Endometrial microvascular endothelial cells (primary cell): ENCODE measurements around the gene CNTN5. TPM values are rescaled to one million over a fixed set of nuclear protein-coding genes. Genes with fewer than 3 reads are reported as not detected.

Experiments used
- in situ Hi-C: cut with HindIII; loops from 2 replicates; pipeline ENCODE4 v1.10.0; 2017; ENCODE audit warnings: low sequenced_read_pairs, low pct_unique_long_range_greater_than_20kb; ENCODE audit errors: inconsistent ontology term
- total RNA-seq: library from RNA; depleted of rRNA; stranded (reverse); fragments of >200 nt; gene quantifications from one replicate; pipeline ENCODE4 v1.2.3, GENCODE V29; 2015; ENCODE audit errors: inconsistent ontology term

Gene CNTN5
- total RNA-seq, 1 donor from 2014 or later: not detected

DNA sequence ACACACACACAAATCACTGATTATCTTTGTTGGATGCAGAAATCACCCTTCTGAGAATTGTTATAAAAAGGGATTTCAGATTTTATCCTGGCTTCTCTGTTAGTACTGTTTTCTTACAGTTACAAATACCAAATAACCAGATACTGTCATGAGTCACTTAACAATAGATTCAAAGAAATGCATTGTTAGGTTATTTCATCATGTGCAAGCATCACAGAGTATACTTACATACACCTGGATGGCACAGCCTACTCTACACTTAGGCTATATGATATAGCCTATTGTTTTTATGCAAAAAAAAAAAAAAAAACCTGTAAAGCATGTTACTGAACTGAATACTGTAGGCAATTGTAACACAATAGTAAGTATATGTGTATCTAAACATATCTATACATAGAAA, 1347.1 kb downstream of the CNTN5 start:
- in situ Hi-C loops: no loop called here

DNA sequence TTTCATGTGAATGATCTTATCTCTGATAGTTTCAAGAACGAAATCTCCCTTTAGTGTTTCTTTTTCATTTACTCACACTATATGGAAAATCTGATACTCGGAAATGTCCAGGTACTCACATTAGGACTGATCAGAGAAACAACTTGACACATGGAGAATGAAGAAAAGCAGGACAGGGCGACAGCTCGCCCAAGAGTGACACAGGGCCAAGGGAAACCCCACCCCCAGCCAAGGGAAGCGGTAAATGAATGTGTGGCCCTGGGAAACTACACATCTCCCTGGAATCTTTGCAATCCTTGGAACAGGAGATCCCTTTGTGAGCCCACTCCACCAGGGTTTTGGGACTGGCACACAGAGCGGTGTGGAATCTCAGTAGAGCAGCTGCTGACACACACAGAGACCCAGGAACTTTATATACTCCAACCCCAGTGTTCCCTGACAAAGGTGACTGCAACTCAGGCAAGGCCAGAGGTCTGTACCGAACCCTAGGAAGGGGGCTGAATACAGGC, 1362.7 kb downstream of the CNTN5 start:
- in situ Hi-C loops: no loop called here

DNA sequence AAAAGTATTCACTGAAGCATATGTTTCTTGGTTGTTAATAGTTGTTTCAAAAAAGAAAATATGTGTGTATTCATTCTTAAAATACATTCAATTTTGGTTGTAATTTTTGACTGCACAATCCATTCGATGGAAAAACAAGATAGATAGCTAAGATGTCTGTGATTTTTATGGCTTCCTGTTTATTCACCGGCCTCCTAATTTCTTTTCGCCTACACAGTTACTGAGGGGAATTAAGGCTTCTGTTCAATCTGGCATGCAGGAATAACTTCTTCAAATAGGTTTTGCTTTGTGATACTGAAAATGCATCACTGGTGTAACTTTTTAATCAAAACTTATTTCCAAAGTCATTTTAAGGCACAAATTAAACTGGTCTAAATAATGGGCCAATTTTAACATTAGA, 1375.5 kb downstream of the CNTN5 start:
- in situ Hi-C loops: no loop called here

DNA sequence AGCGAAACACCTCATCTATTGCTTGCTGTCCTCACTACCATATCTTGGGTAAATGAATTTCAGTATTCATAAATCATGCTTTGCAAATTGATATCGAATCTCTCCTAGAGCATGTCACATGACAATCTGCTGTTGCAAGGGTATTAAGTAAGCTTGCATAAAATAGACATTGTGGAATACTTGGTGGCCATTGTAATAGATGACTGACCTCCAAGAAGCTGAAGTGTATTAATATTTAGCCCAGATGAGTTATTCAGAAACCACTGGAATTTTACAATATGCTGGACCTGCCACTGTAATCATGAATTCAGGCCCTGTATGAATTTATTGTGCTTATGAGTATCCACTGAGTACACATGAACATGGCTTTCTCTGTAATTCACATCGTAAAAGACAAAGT, 1376.7 kb downstream of the CNTN5 start:
- in situ Hi-C loops: no loop called here

DNA sequence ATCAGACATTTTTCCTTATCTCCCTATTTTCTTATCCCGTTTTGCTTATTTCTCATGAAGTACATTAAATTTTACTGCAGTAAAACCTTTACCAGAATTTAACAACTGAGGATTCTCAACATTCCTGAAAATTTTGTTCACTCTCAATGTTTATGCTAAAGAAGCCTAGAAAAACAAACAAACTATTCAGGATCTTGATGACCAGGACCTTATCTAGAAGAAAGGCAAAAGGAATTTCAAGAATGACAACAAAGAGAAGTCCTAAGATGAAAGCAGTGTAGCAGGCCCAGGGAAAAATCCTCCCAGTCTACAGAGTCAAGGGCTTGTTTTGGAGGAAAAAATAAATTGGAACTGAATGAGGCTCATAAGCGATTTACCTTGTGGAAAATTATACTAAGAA, 1383.1 kb downstream of the CNTN5 start:
- in situ Hi-C loops: no loop called here

DNA sequence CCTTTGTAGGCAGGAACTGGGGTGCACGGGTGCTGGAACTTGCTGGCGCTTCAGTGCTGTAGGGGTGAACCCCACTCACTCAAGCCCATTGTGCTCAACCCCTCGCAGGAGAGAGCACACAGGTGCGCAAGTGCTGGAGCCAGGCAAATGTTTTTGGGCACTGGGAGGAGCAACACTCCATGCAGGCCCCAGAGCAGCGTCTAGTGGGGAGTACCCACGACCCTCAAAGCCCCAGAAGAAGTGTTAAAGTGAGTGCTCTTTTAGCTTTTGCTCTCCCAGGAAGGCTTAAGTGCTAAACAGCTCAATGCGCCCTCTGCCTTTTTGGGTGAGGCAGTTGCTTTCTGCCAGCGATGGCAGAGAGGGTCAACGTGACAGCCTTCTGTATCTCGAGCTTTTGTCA, 1384.2 kb downstream of the CNTN5 start:
- in situ Hi-C loops: no loop called here
